Kasumi-1 (cell line): Measurements from ENCODE around the gene ZBTB18.

Source experiments
- DNase-seq, 2 experiments: peaks; one replicate each; lab custom pipeline; 2025; lab: John Stamatoyannopoulos, UW

The ZBTB18 gene

GRCh38 chr1:244062156-244062725 is 11.2 kb downstream of the ZBTB18 start:
- no peak for DNase-seq

- DNase-seq, result no peak
Observed at GRCh38 chr1:244063498-244063897, 12.4 kb downstream of the ZBTB18 start.

- DNase-seq, result no peak
Observed at GRCh38 chr1:244064621-244065020, 13.5 kb downstream of the ZBTB18 start.

- no peak for DNase-seq
Observed at GRCh38 chr1:244065063-244065793, 14.1 kb downstream of the ZBTB18 start.

GRCh38 chr1:244065960-244066388 is 14.9 kb downstream of the ZBTB18 start:
- no peak for DNase-seq

- no peak for DNase-seq
Observed at GRCh38 chr1:244066954-244067716, 16.1 kb downstream of the ZBTB18 start.

- no peak for DNase-seq
Observed at GRCh38 chr1:244067893-244068292, 16.8 kb downstream of the ZBTB18 start.

GRCh38 chr1:244068567-244068966 is 17.5 kb downstream of the ZBTB18 start:
- no peak for DNase-seq

GRCh38 chr1:244069326-244069898 is 18.3 kb downstream of the ZBTB18 start:
- no peak for DNase-seq

GRCh38 chr1:244074559-244075171 is 23.6 kb downstream of the ZBTB18 start:
- no peak for DNase-seq

GRCh38 chr1:244075247-244075722 is 24.2 kb downstream of the ZBTB18 start:
- DNase-seq, result no peak

GRCh38 chr1:244076740-244077139 is 25.7 kb downstream of the ZBTB18 start:
- DNase-seq, result no peak

- peak in 1 of 2 experiments; percentile 10 for DNase-seq
Observed at GRCh38 chr1:244077473-244078220, 26.6 kb downstream of the ZBTB18 start.

- no peak for DNase-seq
Observed at GRCh38 chr1:244080343-244080929, 29.4 kb downstream of the ZBTB18 start.

GRCh38 chr1:244082969-244083368 is 31.9 kb downstream of the ZBTB18 start:
- DNase-seq, result no peak

GRCh38 chr1:244083383-244083943 is 32.4 kb downstream of the ZBTB18 start:
- no peak for DNase-seq

GRCh38 chr1:244084763-244085162 is 33.7 kb downstream of the ZBTB18 start:
- DNase-seq, result no peak

- no peak for DNase-seq
Observed at GRCh38 chr1:244085891-244086290, 34.8 kb downstream of the ZBTB18 start.

- DNase-seq, result no peak
Observed at GRCh38 chr1:244087021-244087560, 36.0 kb downstream of the ZBTB18 start.

GRCh38 chr1:244087611-244088010 is 36.5 kb downstream of the ZBTB18 start:
- DNase-seq, result no peak
